NT2/D1 (cell line): Measurements from ENCODE around the gene NUAK1.

Source experiments
- DNase-seq: peaks from one replicate; pipeline ENCODE4 v3.0.0-alpha.2; 2011; ENCODE audit warnings: low read depth, low spot score
- H3K27me3 ChIP-seq: 2 replicates; pipeline ENCODE4 v1.6.0; 2011; ENCODE audit warnings: mild to moderate bottlenecking; ENCODE audit not compliant: insufficient read length, insufficient read depth
- H3K36me3 ChIP-seq: 2 replicates; pipeline ENCODE4 v1.6.1; 2011; ENCODE audit warnings: mild to moderate bottlenecking, low read length, mixed read lengths; ENCODE audit not compliant: insufficient read depth, insufficient read length
- H3K4me1 ChIP-seq: 2 replicates; pipeline ENCODE4 v1.5.1; 2011; ENCODE audit not compliant: insufficient read depth, insufficient read length
- H3K4me3 ChIP-seq: 2 replicates; pipeline ENCODE4 v1.5.1; 2011; ENCODE audit warnings: low read depth; ENCODE audit not compliant: insufficient read length
- H3K9ac ChIP-seq: 2 replicates; pipeline ENCODE4 v1.6.0; 2011; ENCODE audit warnings: low read depth; ENCODE audit not compliant: insufficient read length
- H3K9me3 ChIP-seq: 2 replicates; pipeline ENCODE4 v1.5.1; 2011; ENCODE audit warnings: mild to moderate bottlenecking, low read length; ENCODE audit not compliant: insufficient read depth
- SUZ12 ChIP-seq: IDR thresholded peaks from 2 replicates; pipeline ENCODE4 v1.6.1; 2011; ENCODE audit not compliant: insufficient read length, insufficient read depth; ENCODE audit errors: extremely low read depth
- YY1 ChIP-seq: IDR thresholded peaks from 2 replicates; pipeline ENCODE4 v1.6.1; 2011; ENCODE audit not compliant: insufficient read length, insufficient read depth
- ZNF274 ChIP-seq: IDR thresholded peaks from 2 replicates; pipeline ENCODE4 v1.6.1; 2011; ENCODE audit warnings: mild to moderate bottlenecking, low read depth, low read length

Gene NUAK1

DNA sequence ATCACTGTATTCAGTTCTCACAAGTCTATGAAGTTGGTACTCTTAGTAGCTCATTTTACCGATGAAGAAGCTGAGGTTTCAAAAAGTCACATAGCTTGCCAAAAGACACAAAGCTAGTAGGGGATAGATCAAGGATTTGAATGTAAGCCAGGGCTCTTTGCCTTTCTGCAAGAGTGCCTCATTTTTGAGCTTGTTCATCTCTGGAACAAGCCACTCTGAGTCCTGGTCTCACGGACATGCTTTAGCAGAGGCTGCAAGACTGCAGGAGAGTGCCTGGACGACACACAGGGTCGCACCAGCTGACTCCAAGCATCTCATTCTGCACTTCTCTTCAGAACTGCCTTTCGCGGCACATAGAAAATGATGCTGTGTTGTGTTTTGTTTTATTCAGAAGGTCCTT, 3.7 kb downstream of the NUAK1 start:
- Histone ChIP-seq H3K4me3 (no peak overlapping the region), H3K9me3 (no peaks in the 10 kb centered on the region), H3K9ac (no peak overlapping the region), H3K36me3 (peaks cover 37% of the 10 kb centered on the region), H3K4me1 (peaks cover 13% of the 10 kb centered on the region), H3K27me3 (no peaks in the 10 kb centered on the region)
- no peak for DNase-seq
- TF ChIP-seq ZNF274 (no peak), SUZ12 (no peak), YY1 (no peak)

DNA sequence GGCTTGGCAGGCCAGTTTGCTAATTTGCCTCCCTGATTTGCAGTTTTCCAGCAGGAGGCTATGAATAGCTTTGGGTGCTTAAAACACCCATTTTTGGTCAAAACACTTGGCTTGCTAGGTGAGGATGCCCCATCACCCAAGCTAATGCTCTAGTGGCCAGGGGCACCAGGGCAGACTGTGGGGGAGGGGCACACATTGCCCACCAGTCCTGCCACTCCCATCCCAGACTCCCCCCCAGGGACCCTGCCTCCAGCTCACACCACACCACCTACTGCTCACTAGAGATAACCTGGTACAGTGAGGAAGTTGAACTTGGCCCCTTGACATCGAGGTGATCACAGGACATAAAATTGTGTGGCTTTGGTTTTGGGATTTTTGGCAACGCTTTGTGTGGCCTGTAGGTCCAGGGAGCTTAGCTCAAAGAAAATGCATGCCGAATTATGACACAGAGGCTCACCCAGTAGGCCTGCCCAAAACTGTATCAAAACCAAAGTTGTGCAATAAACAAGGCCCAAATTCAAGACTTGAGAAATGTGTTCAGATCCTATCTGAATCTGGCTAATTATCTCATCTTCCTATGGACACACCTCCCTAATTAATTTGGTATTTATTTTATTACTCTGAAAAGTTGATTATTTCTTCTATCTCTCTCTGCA, 4.3 kb downstream of the NUAK1 start:
- Histone ChIP-seq H3K4me1 (peaks cover 13% of the 10 kb centered on the region), H3K4me3 (no peak overlapping the region), H3K9me3 (no peaks in the 10 kb centered on the region), H3K27me3 (no peaks in the 10 kb centered on the region), H3K36me3 (peaks cover 39% of the 10 kb centered on the region), H3K9ac (no peak overlapping the region)
- DNase-seq = no peak
- no peak for TF ChIP-seq ZNF274
- TF ChIP-seq YY1 = no peak
- TF ChIP-seq SUZ12 = no peak

DNA sequence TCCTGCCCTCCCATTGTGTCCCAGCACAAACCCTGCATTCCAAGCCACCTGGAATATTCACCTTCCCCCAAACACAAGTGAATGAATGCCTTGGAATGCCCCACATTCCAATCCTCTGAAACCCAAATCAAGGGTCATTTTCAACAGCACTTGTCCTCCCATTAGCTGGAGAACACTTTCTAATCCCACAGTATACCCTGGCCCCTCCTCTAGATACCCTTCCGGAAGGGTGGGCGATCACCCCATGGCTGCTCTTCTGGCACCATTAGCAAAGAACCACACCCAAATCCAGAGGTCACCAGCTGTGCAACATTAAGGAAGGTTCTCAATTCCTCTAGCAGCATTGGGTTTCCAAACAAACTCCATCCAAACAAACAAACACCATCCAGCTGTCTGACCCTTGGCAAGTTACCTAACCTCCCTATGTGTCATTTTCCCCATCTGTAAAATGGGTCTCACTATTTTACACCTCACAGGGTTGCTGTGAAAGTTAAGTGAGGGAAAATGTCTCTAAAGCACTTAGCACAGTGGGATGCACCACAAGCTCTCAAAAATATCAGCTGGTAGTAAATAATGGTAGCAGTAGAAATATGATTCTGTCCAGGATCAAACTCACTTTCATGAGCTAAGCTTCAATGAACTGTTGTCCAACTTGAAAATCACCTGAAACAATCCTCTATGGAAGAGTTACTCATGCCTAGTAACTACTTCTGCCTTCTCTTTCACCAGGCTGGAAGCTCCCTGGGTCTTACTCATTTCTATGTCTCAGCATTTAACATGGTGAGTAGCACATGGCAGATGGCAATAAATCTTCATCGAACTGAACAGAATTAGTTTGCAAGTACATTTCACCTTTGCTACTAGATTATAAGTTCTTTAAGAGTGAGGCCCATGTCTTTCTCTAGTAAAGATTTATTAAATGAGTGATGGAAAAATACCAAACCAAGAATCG, 5.3 kb downstream of the NUAK1 start:
- H3K9ac ChIP-seq = no peak overlapping the region
- no peaks in the 10 kb centered on the region for H3K27me3 ChIP-seq
- TF ChIP-seq SUZ12 = no peak
- no peak for TF ChIP-seq YY1
- no peak for TF ChIP-seq ZNF274
- no peaks in the 10 kb centered on the region for H3K9me3 ChIP-seq
- H3K4me3 ChIP-seq = no peak overlapping the region
- peaks cover 17% of the 10 kb centered on the region for H3K4me1 ChIP-seq
- peak; percentile 85 for DNase-seq
- H3K36me3 ChIP-seq = peaks cover 39% of the 10 kb centered on the region

DNA sequence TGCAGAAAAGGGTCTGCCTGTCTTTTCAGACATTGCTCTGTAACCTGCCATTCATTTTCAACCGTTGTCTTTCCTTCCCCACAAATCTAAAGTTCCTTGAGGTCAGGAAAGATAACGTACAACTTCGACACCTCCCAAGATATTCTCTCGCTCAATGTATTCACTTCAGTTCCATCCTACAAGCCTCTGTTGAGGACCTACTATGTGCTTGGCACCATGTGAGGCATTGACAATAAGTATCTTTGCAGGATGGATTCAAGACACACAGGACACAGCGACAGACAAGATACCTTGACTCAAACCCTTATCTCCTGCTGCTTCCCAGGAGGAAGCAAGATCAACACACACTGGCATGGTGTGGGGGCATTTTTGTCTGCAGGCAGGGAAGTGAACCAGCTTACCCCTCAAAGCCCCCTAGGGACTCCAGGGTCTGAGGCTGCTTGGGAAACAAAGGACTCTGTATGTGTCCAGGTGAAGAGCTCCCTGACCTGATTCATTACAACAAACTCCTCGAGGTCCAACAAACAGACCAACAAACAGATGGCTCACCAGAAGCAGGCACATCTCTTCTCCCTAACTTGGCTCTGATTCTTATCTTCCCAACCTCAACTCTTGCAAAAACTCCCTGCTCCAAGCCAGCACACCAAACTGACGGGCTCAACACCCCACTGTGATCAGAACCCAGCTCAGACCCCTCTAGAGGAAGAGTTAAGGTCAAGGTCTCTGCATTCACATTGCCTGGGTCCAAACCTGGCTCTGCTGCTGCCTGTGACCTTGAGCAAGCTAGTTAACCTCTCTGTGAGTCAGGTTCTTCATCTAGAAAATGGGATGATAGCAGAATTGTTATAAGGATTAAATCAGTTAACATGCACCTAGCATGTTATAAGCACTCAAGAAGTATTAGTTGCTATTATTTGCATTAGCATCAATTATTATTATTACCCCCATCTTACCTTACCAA, 6.3 kb downstream of the NUAK1 start:
- no peak for TF ChIP-seq SUZ12
- no peak for TF ChIP-seq YY1
- no peak for TF ChIP-seq ZNF274
- H3K36me3 ChIP-seq = peaks cover 34% of the 10 kb centered on the region
- peaks cover 18% of the 10 kb centered on the region for H3K4me1 ChIP-seq
- DNase-seq = no peak
- no peaks in the 10 kb centered on the region for H3K27me3 ChIP-seq
- no peak overlapping the region for H3K4me3 ChIP-seq
- H3K9ac ChIP-seq = no peak overlapping the region
- no peaks in the 10 kb centered on the region for H3K9me3 ChIP-seq

DNA sequence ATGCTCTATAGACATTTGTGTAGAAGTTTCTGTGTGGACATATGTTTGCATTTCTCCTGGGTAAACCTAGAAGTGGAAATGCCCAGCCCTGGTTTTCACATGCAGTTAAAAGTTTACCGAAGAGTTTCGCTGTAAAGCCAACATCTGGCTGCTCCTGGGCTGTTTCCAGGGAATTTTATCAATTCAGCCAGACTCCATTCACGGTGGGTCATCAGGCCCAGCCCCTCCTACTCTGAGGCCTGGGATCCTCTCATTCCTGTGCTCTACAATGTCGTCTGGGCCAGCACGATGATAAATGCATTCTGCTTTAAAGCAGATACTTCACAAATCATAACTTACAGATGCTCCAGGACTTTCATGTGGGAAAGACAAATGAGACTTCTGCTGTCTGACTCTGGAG, 7.1 kb downstream of the NUAK1 start:
- H3K36me3 ChIP-seq = peaks cover 35% of the 10 kb centered on the region
- no peak overlapping the region for H3K4me3 ChIP-seq
- DNase-seq = no peak
- H3K9me3 ChIP-seq = no peaks in the 10 kb centered on the region
- H3K9ac ChIP-seq = no peak overlapping the region
- H3K27me3 ChIP-seq = no peaks in the 10 kb centered on the region
- peaks cover 22% of the 10 kb centered on the region for H3K4me1 ChIP-seq
- no peak for TF ChIP-seq ZNF274
- TF ChIP-seq YY1 = no peak
- TF ChIP-seq SUZ12 = no peak

DNA sequence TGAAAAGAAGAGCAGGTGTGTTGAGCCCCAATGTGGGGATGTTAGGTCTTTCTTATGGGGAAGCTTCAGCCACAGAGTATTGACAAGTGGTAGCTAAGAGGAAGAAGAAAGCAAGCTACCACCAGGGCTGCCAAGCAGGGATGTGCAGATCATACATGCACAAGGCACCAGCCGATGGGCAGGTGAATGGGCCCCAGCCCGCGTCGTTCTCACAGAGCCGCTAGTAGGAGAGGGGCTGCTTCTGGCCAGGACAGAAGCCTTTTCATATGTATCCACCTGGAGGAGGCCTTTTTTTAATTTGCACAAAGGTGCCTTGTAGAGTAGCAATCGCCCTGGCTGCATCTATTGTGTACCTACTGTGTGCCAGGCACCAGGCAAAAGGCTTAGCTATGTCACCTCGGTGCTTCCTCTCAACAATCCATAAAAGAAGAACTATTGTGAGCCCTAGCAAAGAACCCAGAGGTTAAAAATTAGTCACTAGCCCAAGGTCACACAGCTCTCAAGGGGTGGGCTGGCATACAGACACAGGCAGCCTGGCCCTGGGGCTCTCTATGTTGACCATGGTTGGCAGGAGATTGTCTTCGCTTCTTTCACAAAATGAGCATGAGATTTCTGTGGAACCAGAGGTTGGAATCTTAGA, 8.2 kb downstream of the NUAK1 start:
- DNase-seq = no peak
- peaks cover 32% of the 10 kb centered on the region for H3K36me3 ChIP-seq
- H3K4me1 ChIP-seq = peaks cover 22% of the 10 kb centered on the region
- H3K9me3 ChIP-seq = no peaks in the 10 kb centered on the region
- no peaks in the 10 kb centered on the region for H3K27me3 ChIP-seq
- no peak overlapping the region for H3K4me3 ChIP-seq
- H3K9ac ChIP-seq = no peak overlapping the region
- TF ChIP-seq YY1 = no peak
- no peak for TF ChIP-seq ZNF274
- no peak for TF ChIP-seq SUZ12
